ENCODE measurements around the gene PRKN. TPM values are rescaled to one million over a fixed set of nuclear protein-coding genes. Genes with fewer than 3 reads are reported as not detected.

PRKN gene
- total RNA-seq, 1 experiment from 2014 or later, result 0.46 TPM

GRCh38 chr6:162147805-162148204 lies 579.8 kb downstream of the PRKN start:
- no peaks in the 10 kb centered on the region for H3K4me1 ChIP-seq (ENCODE audit: control insufficient read depth, insufficient read depth, low read length)
- no TSS peak for BruUV-seq (replicated peaks)
- in situ Hi-C loops (cut with HindIII; ENCODE audit: low pct_unique_long_range_greater_than_20kb, low sequenced_read_pairs) (no loop called here), intact Hi-C loops (cut with micrococcal nuclease; ENCODE audit: unreplicated experiment) (no loop called here)
- no peaks in the 10 kb centered on the region for H3K27me3 ChIP-seq (ENCODE audit: control insufficient read depth, insufficient read depth, low read length)
- DNase-seq (ENCODE audit: low read depth, low spot score) (no peak), ATAC-seq (no peak)
- CTCF ChIA-PET, result no interaction called here
- H3K4me3 ChIP-seq (ENCODE audit: low read depth in 2 of 2, low read length in 2 of 2), result no peak overlapping the region
- H3K36me3 ChIP-seq (ENCODE audit: control insufficient read depth, insufficient read depth, low read length), result no peaks in the 10 kb centered on the region
- TF ChIP-seq CTCF (IDR thresholded peaks at IDR 0.05) (no peak), SIN3A (IDR thresholded peaks at IDR 0.05; ENCODE audit: borderline replicate concordance, insufficient read depth, low read depth, low read length) (no peak), POLR2AphosphoS5 (IDR thresholded peaks at IDR 0.05; ENCODE audit: low read depth, low read length) (no peak), TCF7L2 (IDR thresholded peaks at IDR 0.05; ENCODE audit: low read depth, low read length) (no peak), REST (IDR thresholded peaks at IDR 0.05; ENCODE audit: insufficient read depth in 1 of 2, low read depth in 2 of 2, low read length in 1 of 2) (no peak)
- POLR2A ChIA-PET, result no interaction called here
- no peaks in the 10 kb centered on the region for H3K9me3 ChIP-seq (ENCODE audit: control insufficient read depth, insufficient read depth, low read depth, low read length)
- H3K27ac ChIP-seq (ENCODE audit: low read length), result no peak overlapping the region

- in situ Hi-C loops (cut with HindIII; ENCODE audit: low pct_unique_long_range_greater_than_20kb, low sequenced_read_pairs), result no loop called here
- H3K4me1 ChIP-seq (ENCODE audit: control insufficient read depth, insufficient read depth, low read length), result no peaks in the 10 kb centered on the region
- ChIA-PET POLR2A (no interaction called here), CTCF (no interaction called here)
- no TSS peak for BruUV-seq (replicated peaks)
- no peaks in the 10 kb centered on the region for H3K36me3 ChIP-seq (ENCODE audit: control insufficient read depth, insufficient read depth, low read length)
- intact Hi-C loops (cut with micrococcal nuclease; ENCODE audit: unreplicated experiment), result no loop called here
- no peak overlapping the region for H3K4me3 ChIP-seq (ENCODE audit: low read depth in 2 of 2, low read length in 2 of 2)
- H3K27me3 ChIP-seq (ENCODE audit: control insufficient read depth, insufficient read depth, low read length), result no peaks in the 10 kb centered on the region
- TF ChIP-seq POLR2AphosphoS5 (IDR thresholded peaks at IDR 0.05; ENCODE audit: low read depth, low read length) (no peak), CTCF (IDR thresholded peaks at IDR 0.05) (no peak), TCF7L2 (IDR thresholded peaks at IDR 0.05; ENCODE audit: low read depth, low read length) (no peak), SIN3A (IDR thresholded peaks at IDR 0.05; ENCODE audit: borderline replicate concordance, insufficient read depth, low read depth, low read length) (no peak), REST (IDR thresholded peaks at IDR 0.05; ENCODE audit: insufficient read depth in 1 of 2, low read depth in 2 of 2, low read length in 1 of 2) (no peak)
- no peak overlapping the region for H3K27ac ChIP-seq (ENCODE audit: low read length)
- ATAC-seq, result no peak
- no peak for DNase-seq (ENCODE audit: low read depth, low spot score)
- H3K9me3 ChIP-seq (ENCODE audit: control insufficient read depth, insufficient read depth, low read depth, low read length), result no peaks in the 10 kb centered on the region
Observed at GRCh38 chr6:162147281-162147680, 580.3 kb downstream of the PRKN start.
